ENCODE results near the gene BOD1L1.

BOD1L1 gene

GRCh38 chr4:13539047-13539618 lies 88.4 kb downstream of the BOD1L1 start:
- no peak for DNase-seq (ENCODE audit: low read depth)

GRCh38 chr4:13538427-13538973 lies 89.0 kb downstream of the BOD1L1 start:
- no peak for DNase-seq (ENCODE audit: low read depth)

GRCh38 chr4:13537832-13538177 lies 89.7 kb downstream of the BOD1L1 start:
- no peak for DNase-seq (ENCODE audit: low read depth)

GRCh38 chr4:13537011-13537831 lies 90.3 kb downstream of the BOD1L1 start:
- DNase-seq (ENCODE audit: low read depth), result no peak

GRCh38 chr4:13536607-13537006 lies 90.9 kb downstream of the BOD1L1 start:
- DNase-seq (ENCODE audit: low read depth), result no peak

- no peak for DNase-seq (ENCODE audit: low read depth)
These were observed 91.7 kb downstream of the BOD1L1 start for GRCh38 chr4:13535708-13536361.

- no peak for DNase-seq (ENCODE audit: low read depth)
These were observed 92.4 kb downstream of the BOD1L1 start for GRCh38 chr4:13535118-13535517.

GRCh38 chr4:13534344-13535063 lies 93.0 kb downstream of the BOD1L1 start:
- DNase-seq (ENCODE audit: low read depth), result no peak

- DNase-seq (ENCODE audit: low read depth), result no peak
These were observed 93.7 kb downstream of the BOD1L1 start for GRCh38 chr4:13533670-13534343.

- DNase-seq (ENCODE audit: low read depth), result no peak
These were observed 95.9 kb downstream of the BOD1L1 start for GRCh38 chr4:13531625-13531998.

- DNase-seq (ENCODE audit: low read depth), result no peak
These were observed 96.5 kb downstream of the BOD1L1 start for GRCh38 chr4:13530823-13531624.

GRCh38 chr4:13529128-13529919 lies 98.2 kb downstream of the BOD1L1 start:
- DNase-seq (ENCODE audit: low read depth), result no peak

GRCh38 chr4:13528821-13529127 lies 98.8 kb downstream of the BOD1L1 start:
- no peak for DNase-seq (ENCODE audit: low read depth)

- DNase-seq (ENCODE audit: low read depth), result no peak
These were observed 99.3 kb downstream of the BOD1L1 start for GRCh38 chr4:13527981-13528820.

- no peak for DNase-seq (ENCODE audit: low read depth)
These were observed 100.1 kb downstream of the BOD1L1 start for GRCh38 chr4:13527192-13527980.

- DNase-seq (ENCODE audit: low read depth), result no peak
These were observed 100.9 kb downstream of the BOD1L1 start for GRCh38 chr4:13526658-13527057.

GRCh38 chr4:13525606-13526281 lies 101.8 kb downstream of the BOD1L1 start:
- no peak for DNase-seq (ENCODE audit: low read depth)

Measured in amniotic epithelial cell (primary cell).